VCaP (cell line): ENCODE results near the gene FN3K.

Experiments used
- H3K27ac ChIP-seq: fragments of 450-650 bp; 2 replicates; pipeline ENCODE4 v1.5.1; 2017
- TF ChIP-seq, protein P1 (sequence below): fragments of 450-650 bp; conservative IDR thresholded peaks from 2 replicates; pipeline ENCODE4 v1.5.1; 2017; ENCODE audit warnings: mild to moderate bottlenecking, moderate library complexity

The FN3K gene

DNA sequence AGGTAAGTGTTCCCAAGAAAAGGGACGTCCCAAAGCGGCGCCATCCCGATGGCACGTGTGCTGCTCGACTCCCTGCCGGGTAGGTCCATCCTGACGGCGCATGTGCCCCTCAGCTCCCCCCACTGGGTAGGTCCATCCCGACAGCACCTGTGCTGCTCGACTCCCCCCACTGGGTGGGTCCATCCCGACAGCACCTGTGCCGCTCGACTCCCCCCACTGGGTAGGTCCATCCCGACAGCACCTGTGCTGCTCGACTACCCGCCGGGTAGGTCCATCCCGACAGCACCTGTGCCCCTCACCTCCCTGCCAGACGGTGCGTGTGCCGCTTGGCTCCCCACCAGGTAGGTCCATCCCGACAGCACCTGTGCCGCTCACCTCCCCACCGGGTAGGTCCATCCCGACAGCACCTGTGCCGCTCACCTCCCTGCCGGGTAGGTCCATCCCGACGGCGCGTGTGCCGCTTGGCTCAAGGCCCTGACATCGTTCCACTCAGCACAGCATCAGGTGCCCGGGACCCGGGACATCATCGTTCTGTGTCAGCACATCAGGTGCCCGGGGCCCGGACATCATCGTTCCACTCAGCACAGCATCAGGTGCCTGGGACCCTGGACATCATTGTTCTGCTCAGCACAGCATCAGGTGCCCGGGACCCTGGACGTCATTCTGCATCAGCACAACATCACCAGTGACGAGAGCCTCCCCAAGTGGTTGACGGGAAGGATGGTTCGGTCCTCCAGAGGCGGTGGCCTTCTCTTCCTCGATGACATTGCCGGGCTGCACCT, 5.7 kb upstream of the FN3K start:
- no peak overlapping the region for H3K27ac ChIP-seq
- TF ChIP-seq, protein P1, sequence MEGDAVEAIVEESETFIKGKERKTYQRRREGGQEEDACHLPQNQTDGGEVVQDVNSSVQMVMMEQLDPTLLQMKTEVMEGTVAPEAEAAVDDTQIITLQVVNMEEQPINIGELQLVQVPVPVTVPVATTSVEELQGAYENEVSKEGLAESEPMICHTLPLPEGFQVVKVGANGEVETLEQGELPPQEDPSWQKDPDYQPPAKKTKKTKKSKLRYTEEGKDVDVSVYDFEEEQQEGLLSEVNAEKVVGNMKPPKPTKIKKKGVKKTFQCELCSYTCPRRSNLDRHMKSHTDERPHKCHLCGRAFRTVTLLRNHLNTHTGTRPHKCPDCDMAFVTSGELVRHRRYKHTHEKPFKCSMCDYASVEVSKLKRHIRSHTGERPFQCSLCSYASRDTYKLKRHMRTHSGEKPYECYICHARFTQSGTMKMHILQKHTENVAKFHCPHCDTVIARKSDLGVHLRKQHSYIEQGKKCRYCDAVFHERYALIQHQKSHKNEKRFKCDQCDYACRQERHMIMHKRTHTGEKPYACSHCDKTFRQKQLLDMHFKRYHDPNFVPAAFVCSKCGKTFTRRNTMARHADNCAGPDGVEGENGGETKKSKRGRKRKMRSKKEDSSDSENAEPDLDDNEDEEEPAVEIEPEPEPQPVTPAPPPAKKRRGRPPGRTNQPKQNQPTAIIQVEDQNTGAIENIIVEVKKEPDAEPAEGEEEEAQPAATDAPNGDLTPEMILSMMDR: no peak

DNA sequence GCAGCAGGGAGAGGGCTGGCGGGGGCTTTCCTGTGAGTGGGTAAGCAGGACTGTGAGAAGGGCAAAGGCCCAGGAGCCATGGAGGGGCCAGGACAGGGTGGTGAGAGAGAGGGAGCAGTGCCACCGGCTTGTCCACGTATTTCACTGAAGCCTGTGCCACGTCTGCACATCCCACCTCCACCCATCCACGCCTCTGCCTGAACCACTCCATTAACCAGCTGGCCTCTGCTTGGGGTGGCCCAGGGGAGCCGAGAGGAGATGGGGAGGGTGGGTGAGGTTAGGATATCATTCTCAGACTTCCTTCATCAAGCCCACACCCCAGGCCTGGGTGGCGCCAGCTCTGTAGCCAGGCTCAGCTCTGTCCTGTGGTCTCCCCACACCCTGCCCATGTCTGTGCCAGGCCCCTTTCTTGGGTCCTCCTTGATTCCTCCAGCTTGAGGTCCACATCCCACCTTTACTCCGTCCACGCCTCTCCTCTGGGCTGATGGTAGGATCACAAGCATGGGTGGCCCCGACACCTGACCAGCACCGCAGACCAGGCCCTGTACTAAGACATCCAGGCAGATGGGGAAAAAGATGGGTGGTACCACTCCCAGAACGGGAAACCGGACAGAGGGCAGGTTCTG, 3.2 kb upstream of the FN3K start:
- TF ChIP-seq, protein P1: no peak
- no peak overlapping the region for H3K27ac ChIP-seq

DNA sequence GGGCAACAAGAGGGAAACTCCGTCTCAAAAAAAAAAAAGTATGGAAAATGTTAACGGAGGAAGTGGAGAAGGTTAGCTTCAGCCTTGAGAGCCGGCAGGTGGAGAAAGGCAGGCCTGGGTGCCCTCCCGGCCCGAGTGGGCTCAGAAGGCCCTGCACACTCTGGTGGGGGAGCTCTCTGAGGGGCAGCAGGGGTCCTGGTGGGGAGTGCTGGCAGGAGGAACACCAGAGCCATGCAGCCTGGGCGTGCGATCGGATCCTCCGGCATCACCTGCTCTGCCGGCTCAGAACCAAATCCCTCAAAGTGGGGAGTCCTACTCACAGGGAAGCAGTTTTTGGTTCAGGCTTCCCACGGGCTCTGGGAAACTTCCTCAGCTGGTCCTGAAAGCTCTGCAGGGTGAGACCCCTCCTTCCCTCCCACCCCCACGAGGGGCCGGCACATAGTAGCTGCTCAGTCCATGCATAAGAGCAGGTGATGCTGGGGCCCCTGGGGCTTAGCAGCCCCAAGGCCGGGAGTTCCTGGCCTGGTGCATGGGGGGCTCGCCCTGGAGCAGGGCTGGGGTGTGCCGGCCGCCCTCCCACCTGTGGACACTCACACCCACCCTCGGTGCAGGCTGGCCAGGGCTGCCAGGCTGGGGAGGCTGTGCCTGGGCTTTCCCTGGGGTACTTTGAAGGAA, 1.2 kb downstream of the FN3K start:
- H3K27ac ChIP-seq: peak overlapping the region; percentile 98
- TF ChIP-seq, protein P1: no peak

DNA sequence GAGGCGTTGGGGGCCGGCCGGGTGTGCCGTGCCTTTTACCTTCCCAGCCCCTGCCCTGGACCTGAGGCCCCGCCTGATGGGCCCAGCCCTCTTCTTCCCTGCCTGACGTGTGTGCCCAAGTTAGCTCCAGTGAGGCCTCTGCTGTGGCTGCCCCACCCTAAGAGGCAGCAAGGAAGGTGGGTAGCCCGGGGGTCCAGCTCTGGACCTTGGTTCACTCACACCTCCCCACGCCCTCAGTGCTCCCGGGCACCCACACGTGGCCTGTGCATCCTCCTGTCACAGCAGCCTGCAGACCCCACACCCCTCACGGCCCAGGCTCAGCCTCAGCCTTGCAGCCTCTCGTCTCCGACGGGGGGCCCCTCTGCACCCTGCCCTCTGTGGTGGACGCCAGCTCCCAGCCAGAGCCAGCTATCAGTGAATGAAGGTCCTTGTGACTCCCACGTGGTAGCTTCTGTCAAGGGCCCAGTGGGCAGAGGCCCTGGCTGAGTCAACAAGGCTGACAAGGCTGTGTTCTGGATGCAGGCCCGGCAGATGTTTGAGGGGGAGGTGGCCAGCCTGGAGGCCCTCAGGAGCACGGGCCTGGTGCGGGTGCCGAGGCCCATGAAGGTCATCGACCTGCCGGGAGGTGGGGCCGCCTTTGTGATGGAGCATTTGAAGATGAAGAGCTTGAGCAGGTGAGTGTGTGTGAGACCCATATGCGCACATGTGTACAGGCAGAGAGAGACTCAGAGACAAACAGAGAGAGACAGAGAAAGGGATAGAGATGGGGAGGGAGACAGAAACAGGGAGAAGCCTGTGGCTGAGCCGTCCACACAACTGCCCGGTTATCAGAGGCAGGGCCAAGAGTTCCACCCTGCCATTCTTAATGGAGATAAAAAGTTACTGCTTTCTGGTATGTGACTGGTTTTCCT, 2.8 kb downstream of the FN3K start:
- no peak overlapping the region; the same call in 1 of the 2 replicates for H3K27ac ChIP-seq
- TF ChIP-seq, protein P1: no peak

DNA sequence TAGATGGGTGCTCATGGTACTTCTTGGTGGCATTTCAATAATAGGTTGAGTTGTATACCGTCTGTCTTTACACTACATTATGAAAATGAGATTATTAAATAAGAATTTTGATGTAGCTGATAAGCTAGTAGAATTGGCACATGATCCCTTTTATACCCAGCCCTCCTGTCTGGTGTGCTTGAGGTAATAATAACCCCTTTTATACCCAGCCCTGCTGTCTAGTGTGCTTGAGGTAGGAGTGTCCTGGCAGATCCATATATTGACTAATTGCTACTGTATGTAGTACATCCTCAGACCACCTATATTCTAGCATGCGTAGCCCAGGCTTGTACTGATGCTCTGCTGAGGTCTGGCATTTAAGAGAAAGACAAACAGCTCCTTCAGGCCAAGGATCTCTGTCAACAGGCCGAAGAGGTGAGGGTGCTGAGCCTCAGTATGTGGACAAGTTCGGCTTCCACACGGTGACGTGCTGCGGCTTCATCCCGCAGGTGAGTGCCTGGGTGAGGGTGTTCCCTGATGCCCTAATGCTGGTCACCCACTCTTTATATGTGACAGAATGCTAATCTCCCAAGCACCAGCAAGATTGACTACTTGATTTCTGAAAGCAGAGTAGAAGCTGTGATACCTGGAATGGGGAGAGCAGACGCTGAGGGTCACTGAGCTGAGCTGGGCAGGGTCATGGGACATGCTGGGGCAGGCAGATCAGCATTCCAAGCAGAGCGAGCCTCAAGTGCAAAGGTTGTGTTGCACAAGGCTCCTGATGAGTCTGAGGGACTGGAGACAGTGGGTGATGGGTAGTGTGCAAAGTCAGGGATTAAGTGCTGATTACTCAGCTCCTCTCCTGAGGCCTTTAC, 5.7 kb downstream of the FN3K start:
- H3K27ac ChIP-seq: no peak overlapping the region
- TF ChIP-seq, protein P1: no peak

DNA sequence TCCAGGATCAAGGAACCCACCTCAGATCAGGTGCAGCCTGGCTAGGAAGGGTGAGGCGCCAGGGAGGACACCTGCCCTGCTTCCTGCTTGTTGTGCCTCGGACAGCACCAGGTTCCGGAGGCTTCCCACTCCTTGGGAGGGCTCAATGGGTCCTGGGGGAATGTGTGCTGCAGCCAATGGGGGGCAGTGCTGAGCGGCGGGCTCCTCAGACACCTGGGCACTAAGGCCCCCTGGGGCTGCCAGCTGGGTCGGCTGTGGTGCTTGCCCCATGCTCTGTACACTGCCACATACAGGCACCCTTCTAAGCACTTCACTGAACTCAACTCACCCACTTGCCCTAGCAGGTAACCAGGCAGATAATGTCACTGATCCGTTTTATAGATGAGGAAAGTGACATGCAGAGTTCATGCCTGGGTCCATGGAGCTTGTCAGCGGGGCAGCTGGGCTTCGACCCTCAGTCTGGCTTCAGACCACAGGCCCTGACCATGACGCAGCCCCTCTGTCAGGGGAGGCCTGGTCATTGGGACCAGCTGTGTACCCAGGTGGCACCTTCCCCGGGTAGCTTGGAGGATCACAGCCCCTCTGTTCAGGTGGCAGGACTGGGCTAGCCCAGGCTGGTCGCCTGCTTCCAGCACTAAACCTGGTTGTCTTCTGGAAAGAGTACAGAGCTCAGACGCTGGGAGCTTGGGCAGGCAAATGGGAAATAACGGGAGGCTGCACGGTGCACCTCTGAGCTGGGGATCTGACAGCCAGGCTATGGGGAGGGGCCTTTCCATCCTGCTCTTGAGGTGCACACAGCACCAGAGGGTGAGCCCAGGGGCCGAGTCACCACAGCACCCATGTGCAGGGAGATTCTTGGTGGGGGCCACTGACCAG, 8.2 kb downstream of the FN3K start:
- TF ChIP-seq, protein P1: no peak
- no peak overlapping the region for H3K27ac ChIP-seq

DNA sequence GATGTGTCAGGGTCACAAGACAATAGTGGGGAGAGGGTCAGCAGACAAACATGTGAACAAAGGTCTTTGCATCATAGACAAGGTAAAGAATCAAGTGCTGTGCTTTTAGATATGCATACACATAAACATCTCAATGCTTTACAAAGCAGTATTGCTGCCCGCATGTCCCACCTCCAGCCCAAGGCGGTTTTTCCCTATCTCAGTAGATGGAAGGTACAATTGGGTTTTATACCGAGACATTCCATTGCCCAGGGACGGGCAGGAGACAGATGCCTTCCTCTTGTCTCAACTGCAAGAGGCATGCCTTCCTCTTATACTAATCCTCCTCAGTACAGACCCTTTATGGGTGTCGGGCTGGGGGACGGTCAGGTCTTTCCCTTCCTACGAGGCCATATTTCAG, 9.3 kb downstream of the FN3K start:
- peak overlapping the region; percentile 51; the same call in 1 of the 2 replicates for H3K27ac ChIP-seq
